NT2/D1 (cell line): ENCODE measurements around the gene GABRA5.

Experiments used
- SUZ12 ChIP-seq: IDR thresholded peaks from 2 replicates; pipeline ENCODE4 v1.6.1; 2011; ENCODE audit not compliant: insufficient read length, insufficient read depth; ENCODE audit errors: extremely low read depth
- YY1 ChIP-seq: IDR thresholded peaks from 2 replicates; pipeline ENCODE4 v1.6.1; 2011; ENCODE audit not compliant: insufficient read length, insufficient read depth
- ZNF274 ChIP-seq: IDR thresholded peaks from 2 replicates; pipeline ENCODE4 v1.6.1; 2011; ENCODE audit warnings: mild to moderate bottlenecking, low read depth, low read length

DNA sequence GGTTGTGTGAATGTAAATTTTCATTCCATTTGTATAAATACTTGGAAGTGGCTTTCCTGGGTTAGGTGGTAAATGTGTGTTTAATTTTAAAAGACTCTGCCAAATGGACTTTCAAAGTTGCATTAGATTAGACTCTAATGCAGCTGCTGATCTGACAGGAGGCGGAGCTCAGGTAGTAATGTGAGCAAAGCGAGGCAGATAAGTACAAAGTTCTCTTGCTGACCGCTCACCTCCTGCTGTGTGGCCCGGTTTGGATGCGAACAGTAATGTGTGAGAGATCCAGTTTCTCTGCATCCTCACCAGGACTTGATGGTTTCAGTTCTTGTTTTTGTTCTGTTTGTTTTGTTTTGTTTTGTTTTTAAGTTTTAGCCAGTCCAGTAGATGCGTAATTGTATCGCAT lies 34.9 kb upstream of the GABRA5 start:
- TF ChIP-seq ZNF274 (no peak), YY1 (no peak), SUZ12 (no peak)
